PC-9 (cell line): ENCODE data around the gene MGRN1.

ENCODE experiments used
- CTCF ChIP-seq: fragments of 200-600 bp; sonication (generic); conservative IDR thresholded peaks from 2 replicates; pipeline ENCODE4 v1.6.1; 2017; ENCODE audit warnings: mixed run types, antibody characterized with exemption, mild to moderate bottlenecking, moderate library complexity
- EZH2 ChIP-seq: fragments of 200-600 bp; sonication (generic); IDR thresholded peaks from 2 replicates; pipeline ENCODE4 v1.8.0; 2017; ENCODE audit warnings: antibody characterized with exemption, low read depth

GRCh38 chr16:4736546-4736945 is 111.9 kb downstream of the MGRN1 start:
- TF ChIP-seq CTCF (no peak), EZH2 (no peak)
